ENCODE data around the gene CDH2.

DNA sequence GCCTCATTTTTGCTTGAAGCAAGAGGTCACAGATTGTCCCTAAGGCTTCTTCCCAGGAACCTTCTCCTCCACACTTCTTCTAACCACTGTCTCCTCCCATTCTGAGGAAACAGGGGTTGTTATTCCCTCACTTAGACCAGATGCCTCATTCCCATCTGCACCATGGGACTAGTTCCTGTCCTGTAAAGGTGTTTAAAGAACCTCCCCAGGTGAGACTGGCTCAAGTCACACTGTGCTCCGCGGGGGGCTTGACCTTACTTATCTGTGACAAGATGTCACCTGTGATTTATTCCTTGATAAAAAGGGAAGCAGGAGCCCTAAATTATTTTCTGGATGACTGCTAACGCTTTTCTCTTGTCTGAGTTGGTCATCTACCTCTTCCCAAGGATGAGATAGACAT, 8.2 kb upstream of the CDH2 start:
- TF ChIP-seq MAX (IDR thresholded peaks at IDR 0.05) (no peak), CTCF (IDR thresholded peaks at IDR 0.05; ENCODE audit: low read depth, low read length, missing input control) (no peak), GABPA (IDR thresholded peaks at IDR 0.05 in 1 of 2, conservative IDR thresholded peaks at IDR 0.05 in 1 of 2) (no peak), REST (IDR thresholded peaks at IDR 0.05) (no peak), RAD21 (IDR thresholded peaks at IDR 0.05) (no peak), TAF1 (conservative IDR thresholded peaks at IDR 0.05) (no peak)
